Breast epithelium (tissue), 4 donors: ENCODE results near the gene PANK2. TPM values are rescaled to one million over a fixed set of nuclear protein-coding genes. Genes with fewer than 3 reads are reported as not detected.

ENCODE experiments used
- DNase-seq, 2 donors: peaks; one replicate each; pipeline ENCODE4 v3.0.0-alpha.2; 2019; ENCODE audit warnings: low spot score in 2 of 2
- H3K27ac ChIP-seq, 2 donors: fragments of 200-600 bp; sonication (generic) in 1 of 2; one replicate each; pipeline ENCODE4 v1.5.1; 2016 to 2019; ENCODE audit warnings: mild to moderate bottlenecking in 1 of 2
- H3K27me3 ChIP-seq, 2 donors: fragments of 200-600 bp; sonication (generic) in 1 of 2; one replicate each; pipeline versions ENCODE4 v1.5.1 to v1.6.0; 2017 to 2019; ENCODE audit warnings: control low read depth in 1 of 2, mild to moderate bottlenecking in 1 of 2
- H3K36me3 ChIP-seq: fragments of 200-600 bp; one replicate; pipeline ENCODE4 v1.5.1; 2019
- H3K4me1 ChIP-seq, 2 donors: fragments of 200-600 bp; sonication (generic); one replicate each; pipeline ENCODE4 v1.5.1; 2016 to 2019; ENCODE audit warnings: control low read depth in 1 of 2
- H3K4me3 ChIP-seq, 3 donors: fragments of 200-600 bp; sonication (generic); 1 replicate in 2 of 3; 2 replicates in 1 of 3; pipeline ENCODE4 v1.5.1; 2016 to 2019; ENCODE audit warnings: mild to moderate bottlenecking in 3 of 3, moderate library complexity in 2 of 3
- H3K9me3 ChIP-seq, 2 donors: fragments of 200-600 bp; sonication (generic) in 1 of 2; one replicate each; pipeline ENCODE4 v1.5.1; 2016 to 2019; ENCODE audit warnings: control low read depth in 1 of 2
- CTCF ChIP-seq, 3 donors: fragments of 450-650 bp; IDR thresholded peaks; one replicate each; pipeline ENCODE4 v1.5.1; 2016 to 2017; ENCODE audit warnings: antibody characterized with exemption in 3 of 3, mild to moderate bottlenecking in 3 of 3, moderate library complexity in 3 of 3
- POLR2A ChIP-seq: fragments of 450-650 bp; IDR thresholded peaks from one replicate; pipeline ENCODE4 v1.6.1; 2016; ENCODE audit warnings: antibody characterized with exemption, mild to moderate bottlenecking, moderate library complexity
- POLR2AphosphoS5 ChIP-seq, 3 donors: sonication (generic); formaldehyde crosslinking; IDR thresholded peaks; one replicate each; pipeline ENCODE4 v1.6.1; 2017; ENCODE audit warnings: antibody characterized with exemption in 3 of 3
- intact Hi-C: fragments of 100-400 bp; cut with DNase I; formaldehyde crosslinking; loops from one replicate; pipeline ENCODE4 v1.15.1; 2023; ENCODE audit warnings: low total_unique reads
- total RNA-seq, 3 donors: library from RNA; depleted of rRNA; stranded (reverse); fragments of >200 nt; gene quantifications; one replicate each; pipeline ENCODE4 v1.1.0, GENCODE V29; 2016

PANK2 gene
- total RNA-seq, 3 donors from 2014 or later: 38.2 to 40.1 (median 38.7) TPM

DNA sequence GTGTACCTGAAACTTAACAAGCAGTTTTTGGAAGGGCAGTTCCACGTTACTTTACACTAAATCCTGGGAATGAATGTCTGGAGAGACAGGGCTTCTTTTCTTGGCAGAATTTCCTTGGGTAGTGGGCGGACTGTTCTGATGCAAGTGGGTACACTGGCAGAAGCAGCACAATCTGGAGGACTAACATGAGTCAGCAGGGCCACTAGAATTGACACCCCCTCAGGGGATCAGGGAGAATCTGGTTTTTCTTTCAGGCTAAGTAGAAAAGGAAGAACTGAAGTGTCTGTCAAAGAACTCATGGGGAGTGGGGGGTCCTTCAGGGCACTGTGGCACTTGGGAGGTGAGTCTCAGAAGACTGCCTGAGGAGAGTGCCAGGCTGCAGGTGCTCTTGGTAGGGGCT is 34.6 kb downstream of the PANK2 start:
- intact Hi-C loops: no loop called here
- Histone ChIP-seq H3K4me3 (no peak overlapping the region), H3K27ac (peak overlapping the region in 1 of 2 donors; percentile 7), H3K27me3 (no peaks in the 10 kb centered on the region), H3K4me1 (no peaks in the 10 kb centered on the region), H3K36me3 (no peaks in the 10 kb centered on the region), H3K9me3 (no peaks in the 10 kb centered on the region)
- TF ChIP-seq POLR2A (no peak), POLR2AphosphoS5 (IDR thresholded peaks at IDR 0.05) (no peak), CTCF (IDR thresholded peaks at IDR 0.05) (no peak)
- DNase-seq: no peak

- H3K27me3 ChIP-seq: no peaks in the 10 kb centered on the region
- TF ChIP-seq CTCF (IDR thresholded peaks at IDR 0.05): no peak
- TF ChIP-seq POLR2A: no peak
- no peak for TF ChIP-seq POLR2AphosphoS5 (IDR thresholded peaks at IDR 0.05)
- no peaks in the 10 kb centered on the region for H3K9me3 ChIP-seq
- intact Hi-C loops: no loop called here
- H3K4me3 ChIP-seq: no peak overlapping the region
- no peaks in the 10 kb centered on the region for H3K4me1 ChIP-seq
- H3K36me3 ChIP-seq: no peaks in the 10 kb centered on the region
- peak overlapping the region in 1 of 2 donors; percentile 7 for H3K27ac ChIP-seq
- no peak for DNase-seq
Measured at GRCh38 chr20:3924304-3925112, 35.3 kb downstream of the PANK2 start.

DNA sequence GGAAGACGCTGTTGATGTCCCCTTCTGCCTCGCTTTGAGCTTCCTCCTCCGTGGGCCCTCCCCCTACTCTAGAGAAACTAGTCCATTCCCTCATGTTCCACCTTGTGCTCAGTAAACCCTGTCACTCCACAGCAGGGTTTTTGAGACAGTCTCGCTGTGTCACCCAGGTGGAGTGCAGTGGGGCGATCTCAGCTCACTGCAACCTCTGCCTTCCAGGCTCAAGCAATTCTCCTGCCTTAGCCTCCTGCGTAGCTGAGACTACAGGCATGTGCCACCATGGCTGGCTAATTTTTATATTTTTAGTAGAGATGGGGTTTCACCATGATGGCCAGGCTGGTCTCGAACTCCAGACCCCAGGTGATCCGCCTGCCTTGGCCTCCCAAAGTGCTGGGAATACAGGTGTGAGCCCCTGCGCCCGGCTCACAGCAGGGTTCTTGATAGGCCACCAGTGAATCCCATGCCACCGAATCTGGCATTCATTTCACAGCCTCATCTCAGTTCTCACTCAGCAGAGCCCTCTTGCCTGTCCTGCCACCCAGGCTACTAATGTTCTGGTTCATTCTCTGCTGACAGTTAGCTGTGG is 36.0 kb downstream of the PANK2 start:
- TF ChIP-seq POLR2AphosphoS5 (IDR thresholded peaks at IDR 0.05): no peak
- no peak for TF ChIP-seq POLR2A
- TF ChIP-seq CTCF (IDR thresholded peaks at IDR 0.05): no peak
- H3K4me3 ChIP-seq: no peak overlapping the region
- no peaks in the 10 kb centered on the region for H3K9me3 ChIP-seq
- H3K4me1 ChIP-seq: no peaks in the 10 kb centered on the region
- intact Hi-C loops: no loop called here
- no peaks in the 10 kb centered on the region for H3K36me3 ChIP-seq
- H3K27me3 ChIP-seq: no peaks in the 10 kb centered on the region
- H3K27ac ChIP-seq: no peak overlapping the region
- no peak for DNase-seq

GRCh38 chr20:3925899-3926638 is 36.9 kb downstream of the PANK2 start:
- DNase-seq: no peak
- H3K36me3 ChIP-seq: no peaks in the 10 kb centered on the region
- no peaks in the 10 kb centered on the region for H3K4me1 ChIP-seq
- no peak overlapping the region for H3K4me3 ChIP-seq
- no peaks in the 10 kb centered on the region for H3K27me3 ChIP-seq
- H3K27ac ChIP-seq: no peak overlapping the region
- TF ChIP-seq POLR2AphosphoS5 (IDR thresholded peaks at IDR 0.05): no peak
- TF ChIP-seq POLR2A: no peak
- no peak for TF ChIP-seq CTCF (IDR thresholded peaks at IDR 0.05)
- H3K9me3 ChIP-seq: no peaks in the 10 kb centered on the region
- intact Hi-C loops: loop anchor here (2.0 kb wide), 1 partner anchor 73 kb away; no protein-coding TSS in a partner anchor
